KMS-11 (cell line): Measurements from ENCODE around the gene SLC12A5.

Experiments used
- H2AFZ ChIP-seq: fragments of 200-600 bp; sonication (generic); 2 replicates; pipeline ENCODE4 v1.6.1; 2016; ENCODE audit warnings: antibody characterized with exemption, mixed run types, low read depth
- H3K27ac ChIP-seq: fragments of 200-600 bp; sonication (generic); 2 replicates; pipeline ENCODE4 v1.6.1; 2016; ENCODE audit warnings: mild to moderate bottlenecking, mixed run types
- H3K27me3 ChIP-seq: fragments of 200-600 bp; sonication (generic); 2 replicates; pipeline ENCODE4 v1.6.1; 2017; ENCODE audit warnings: mild to moderate bottlenecking, low read depth, mixed run types, moderate library complexity; ENCODE audit not compliant: insufficient read depth
- H3K36me3 ChIP-seq: fragments of 200-600 bp; sonication (generic); 2 replicates; pipeline ENCODE4 v1.6.1; 2017; ENCODE audit warnings: mild to moderate bottlenecking, mixed run types; ENCODE audit not compliant: insufficient read depth
- H3K4me1 ChIP-seq: fragments of 200-600 bp; sonication (generic); 2 replicates; pipeline ENCODE4 v1.6.1; 2016; ENCODE audit warnings: mild to moderate bottlenecking, low read depth, mixed run types; ENCODE audit not compliant: poor library complexity, severe bottlenecking
- H3K4me2 ChIP-seq: fragments of 200-600 bp; sonication (generic); 2 replicates; pipeline ENCODE4 v1.7.0; 2016; ENCODE audit warnings: mild to moderate bottlenecking, mixed run types
- H3K4me3 ChIP-seq: fragments of 200-600 bp; sonication (generic); IDR thresholded peaks from 2 replicates; pipeline ENCODE4 v1.6.1; 2017; ENCODE audit warnings: low read depth, low read length, mixed read lengths; ENCODE audit not compliant: insufficient read depth
- H3K79me2 ChIP-seq: fragments of 200-600 bp; sonication (generic); 2 replicates; pipeline ENCODE4 v1.6.1; 2016; ENCODE audit warnings: low read depth, mixed run types; ENCODE audit not compliant: insufficient read depth
- H3K9ac ChIP-seq: fragments of 200-600 bp; sonication (generic); 2 replicates; pipeline ENCODE4 v1.6.1; 2016; ENCODE audit warnings: mild to moderate bottlenecking, mixed run types
- H4K20me1 ChIP-seq: fragments of 200-600 bp; sonication (generic); 2 replicates; pipeline ENCODE4 v1.6.1; 2016; ENCODE audit warnings: mild to moderate bottlenecking, mixed run types; ENCODE audit not compliant: insufficient read depth
- CTCF ChIP-seq: fragments of 200-600 bp; sonication (generic); conservative IDR thresholded peaks from 2 replicates; pipeline ENCODE4 v1.6.1; 2017; ENCODE audit warnings: low read depth, mild to moderate bottlenecking, antibody characterized with exemption, low read length, moderate library complexity, mixed read lengths

The SLC12A5 gene

GRCh38 chr20:46049190-46049589 is 20.2 kb downstream of the SLC12A5 start:
- peaks cover 60% of the 10 kb centered on the region for H3K27me3 ChIP-seq
- no peak overlapping the region for H3K4me3 ChIP-seq
- no peaks in the 10 kb centered on the region for H4K20me1 ChIP-seq
- H3K36me3 ChIP-seq = no peaks in the 10 kb centered on the region
- TF ChIP-seq CTCF = no peak
- H3K27ac ChIP-seq = no peak overlapping the region
- no peak overlapping the region for H3K9ac ChIP-seq
- H3K79me2 ChIP-seq = no peaks in the 10 kb centered on the region
- H2AFZ ChIP-seq = no peak overlapping the region
- H3K4me1 ChIP-seq = no peaks in the 10 kb centered on the region
- H3K4me2 ChIP-seq = no peak overlapping the region

- no peak for TF ChIP-seq CTCF
- Histone ChIP-seq H3K9ac (no peak overlapping the region), H4K20me1 (no peaks in the 10 kb centered on the region), H3K4me2 (no peak overlapping the region), H3K27me3 (peaks cover 53% of the 10 kb centered on the region), H3K4me3 (no peak overlapping the region), H3K4me1 (no peaks in the 10 kb centered on the region), H3K36me3 (no peaks in the 10 kb centered on the region), H2AFZ (no peak overlapping the region), H3K27ac (no peak overlapping the region), H3K79me2 (no peaks in the 10 kb centered on the region)
These were observed 20.8 kb downstream of the SLC12A5 start for GRCh38 chr20:46049815-46050214.

GRCh38 chr20:46050444-46050843 is 21.4 kb downstream of the SLC12A5 start:
- H3K4me3 ChIP-seq = no peak overlapping the region
- no peak for TF ChIP-seq CTCF
- H3K4me2 ChIP-seq = no peak overlapping the region
- H3K4me1 ChIP-seq = no peaks in the 10 kb centered on the region
- H2AFZ ChIP-seq = no peak overlapping the region
- peaks cover 49% of the 10 kb centered on the region for H3K27me3 ChIP-seq
- no peaks in the 10 kb centered on the region for H4K20me1 ChIP-seq
- H3K27ac ChIP-seq = no peak overlapping the region
- H3K79me2 ChIP-seq = no peaks in the 10 kb centered on the region
- H3K36me3 ChIP-seq = no peaks in the 10 kb centered on the region
- H3K9ac ChIP-seq = no peak overlapping the region

GRCh38 chr20:46050885-46051284 is 21.9 kb downstream of the SLC12A5 start:
- Histone ChIP-seq H3K79me2 (no peaks in the 10 kb centered on the region), H3K4me1 (no peaks in the 10 kb centered on the region), H3K27me3 (peaks cover 46% of the 10 kb centered on the region), H3K27ac (no peak overlapping the region), H3K9ac (no peak overlapping the region), H3K4me2 (no peak overlapping the region), H3K4me3 (no peak overlapping the region), H4K20me1 (no peaks in the 10 kb centered on the region), H3K36me3 (no peaks in the 10 kb centered on the region), H2AFZ (no peak overlapping the region)
- no peak for TF ChIP-seq CTCF
